ENCODE results near the gene STIL. TPM values are rescaled to one million over a fixed set of nuclear protein-coding genes. Genes with fewer than 3 reads are reported as not detected.

The STIL gene
- total RNA-seq, 1 donor from 2014 or later, result 4.7 TPM

DNA sequence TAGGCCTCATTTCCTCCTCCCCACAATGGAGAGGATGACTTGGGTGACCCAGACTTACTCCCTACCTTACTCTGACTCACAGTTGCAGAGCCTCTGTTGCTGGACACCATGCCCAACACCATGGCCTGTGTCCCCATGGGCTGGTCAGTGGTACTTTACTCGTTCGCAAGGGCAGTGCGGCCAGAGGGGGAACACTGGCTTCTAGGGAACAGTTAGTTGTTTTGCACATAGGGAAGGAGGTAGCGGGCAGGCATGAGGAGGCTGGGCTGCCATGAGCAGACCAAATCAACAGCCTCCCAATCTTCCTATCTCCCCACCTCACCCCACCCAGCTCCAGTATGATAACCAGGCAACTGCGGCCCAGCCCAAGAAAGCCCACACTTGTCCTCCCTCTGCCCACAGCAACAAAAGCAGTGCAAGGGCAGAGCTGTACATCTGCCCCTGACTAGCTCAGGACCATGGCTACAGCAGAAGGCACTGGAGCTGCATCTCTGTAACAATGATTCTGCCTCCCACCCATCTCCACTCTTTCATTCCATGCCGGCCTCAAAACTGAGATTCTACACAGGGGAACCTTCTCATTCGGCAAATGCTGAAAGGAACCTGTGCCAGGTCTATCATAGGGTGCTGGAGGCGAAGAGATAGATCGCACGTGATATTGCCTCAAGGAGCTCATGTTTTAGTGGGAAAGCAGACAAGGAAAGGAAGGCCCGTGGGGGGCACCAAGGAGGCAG is 100.5 kb downstream of the STIL start:
- Histone ChIP-seq H3K4me3 (ENCODE audit: low read length in 3 of 3) (no peak overlapping the region), H3K36me3 (ENCODE audit: control insufficient read depth in 3 of 3, insufficient read depth in 3 of 3, low read length in 3 of 3) (no peaks in the 10 kb centered on the region), H3K9me3 (ENCODE audit: control insufficient read depth in 3 of 3, low read length in 3 of 3) (no peaks in the 10 kb centered on the region), H3K9ac (ENCODE audit: low read depth in 1 of 3, low read length in 3 of 3) (no peak overlapping the region), H3K27ac (ENCODE audit: low read depth, low read length) (no peak overlapping the region), H3K27me3 (ENCODE audit: control insufficient read depth in 3 of 3, insufficient read depth in 3 of 3, low read length in 3 of 3) (peaks cover 9 to 11% (median 10%) of the 10 kb centered on the region in 3 donors), H3K4me1 (ENCODE audit: control insufficient read depth in 3 of 3, insufficient read depth in 3 of 3, low read length in 3 of 3) (peaks cover 0 to 8% (median 5%) of the 10 kb centered on the region in 3 donors)

DNA sequence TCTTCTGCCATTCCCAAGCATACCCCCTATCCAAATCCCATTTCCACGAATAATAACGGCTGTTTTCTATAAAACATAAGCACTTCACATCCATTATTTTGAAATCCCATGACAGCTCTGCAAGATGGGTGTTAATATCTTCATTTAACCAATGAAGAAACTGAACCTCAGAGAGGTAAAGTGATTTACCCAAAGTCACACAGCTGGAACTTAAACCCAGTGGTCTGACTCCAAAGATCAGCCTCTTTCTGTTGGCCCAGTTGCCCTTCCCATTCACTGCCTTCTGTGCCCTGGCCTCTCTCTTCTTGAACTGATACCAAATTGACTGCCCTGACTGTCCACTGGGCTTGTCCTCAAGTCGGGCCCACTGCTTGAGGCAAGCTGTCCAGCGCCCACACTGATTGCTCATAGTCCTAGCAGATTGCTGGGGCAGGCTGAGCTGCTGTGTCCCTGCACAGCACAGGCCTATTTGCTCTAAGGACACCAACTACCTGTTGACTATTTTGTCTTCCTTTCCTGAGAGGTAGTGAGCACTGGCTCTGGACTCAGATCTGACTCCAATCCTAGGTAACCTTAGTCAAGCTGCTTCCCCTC is 101.2 kb downstream of the STIL start:
- peaks cover 11 to 16% (median 15%) of the 10 kb centered on the region in 3 donors for H3K27me3 ChIP-seq (ENCODE audit: control insufficient read depth in 3 of 3, insufficient read depth in 3 of 3, low read length in 3 of 3)
- H3K4me1 ChIP-seq (ENCODE audit: control insufficient read depth in 3 of 3, insufficient read depth in 3 of 3, low read length in 3 of 3), result peaks cover 0 to 8% (median 5%) of the 10 kb centered on the region in 3 donors
- H3K27ac ChIP-seq (ENCODE audit: low read depth, low read length), result no peak overlapping the region
- no peaks in the 10 kb centered on the region for H3K36me3 ChIP-seq (ENCODE audit: control insufficient read depth in 3 of 3, insufficient read depth in 3 of 3, low read length in 3 of 3)
- no peak overlapping the region for H3K4me3 ChIP-seq (ENCODE audit: low read length in 3 of 3)
- H3K9me3 ChIP-seq (ENCODE audit: control insufficient read depth in 3 of 3, low read length in 3 of 3), result no peaks in the 10 kb centered on the region
- H3K9ac ChIP-seq (ENCODE audit: low read depth in 1 of 3, low read length in 3 of 3), result no peak overlapping the region

DNA sequence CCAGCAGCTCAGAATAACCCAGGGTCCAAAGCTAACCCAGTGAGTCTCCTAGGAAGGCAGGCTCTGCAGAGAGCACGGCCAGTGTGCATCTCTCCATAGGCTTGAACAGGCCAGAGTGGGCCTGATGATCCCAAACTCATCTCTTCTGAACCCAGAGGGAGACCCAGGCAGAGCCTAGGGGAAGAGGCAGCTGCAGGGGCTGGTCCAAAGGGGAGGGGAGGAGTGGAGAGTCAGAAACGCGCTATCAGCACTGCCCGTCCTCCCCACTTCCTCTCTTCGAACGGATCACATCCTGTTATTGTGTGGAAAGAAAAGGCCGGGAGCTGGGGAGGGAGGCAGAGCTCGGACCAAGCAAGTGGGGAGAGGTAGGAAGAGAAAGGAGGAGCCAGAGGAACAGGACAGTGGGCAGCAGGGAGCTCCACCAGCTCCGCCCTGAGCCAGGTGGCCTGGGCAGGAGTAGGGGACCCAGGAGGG is 102.1 kb downstream of the STIL start:
- no peaks in the 10 kb centered on the region for H3K36me3 ChIP-seq (ENCODE audit: control insufficient read depth in 3 of 3, insufficient read depth in 3 of 3, low read length in 3 of 3)
- H3K9ac ChIP-seq (ENCODE audit: low read depth in 1 of 3, low read length in 3 of 3), result no peak overlapping the region
- peaks cover 11 to 19% (median 17%) of the 10 kb centered on the region in 3 donors for H3K27me3 ChIP-seq (ENCODE audit: control insufficient read depth in 3 of 3, insufficient read depth in 3 of 3, low read length in 3 of 3)
- no peak overlapping the region for H3K4me3 ChIP-seq (ENCODE audit: low read length in 3 of 3)
- H3K9me3 ChIP-seq (ENCODE audit: control insufficient read depth in 3 of 3, low read length in 3 of 3), result no peaks in the 10 kb centered on the region
- H3K27ac ChIP-seq (ENCODE audit: low read depth, low read length), result peak overlapping the region; percentile 30
- H3K4me1 ChIP-seq (ENCODE audit: control insufficient read depth in 3 of 3, insufficient read depth in 3 of 3, low read length in 3 of 3), result peaks cover 0 to 8% (median 5%) of the 10 kb centered on the region in 3 donors

DNA sequence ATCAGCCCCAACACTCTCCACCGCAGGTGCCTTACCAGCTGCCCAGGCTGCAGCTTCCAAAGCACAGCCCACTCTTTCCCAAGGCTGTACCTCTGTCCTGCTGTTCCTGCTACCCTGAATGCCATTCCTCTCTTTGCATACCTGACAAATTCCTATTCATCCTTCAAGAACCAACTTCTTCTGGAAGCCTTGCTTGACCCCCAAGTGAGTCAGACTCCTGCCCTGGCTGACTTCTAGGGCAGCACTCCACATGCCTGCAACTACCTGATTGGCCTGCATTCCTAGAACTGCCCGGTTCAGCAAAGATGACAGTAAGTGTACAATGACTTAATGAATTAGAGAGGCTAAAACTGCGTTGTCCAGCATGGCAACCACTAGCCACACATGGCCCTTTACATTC is 103.3 kb downstream of the STIL start:
- Histone ChIP-seq H3K27ac (ENCODE audit: low read depth, low read length) (no peak overlapping the region), H3K9me3 (ENCODE audit: control insufficient read depth in 3 of 3, low read length in 3 of 3) (no peaks in the 10 kb centered on the region), H3K4me1 (ENCODE audit: control insufficient read depth in 3 of 3, insufficient read depth in 3 of 3, low read length in 3 of 3) (peaks cover 0 to 8% (median 5%) of the 10 kb centered on the region in 3 donors), H3K9ac (ENCODE audit: low read depth in 1 of 3, low read length in 3 of 3) (no peak overlapping the region), H3K27me3 (ENCODE audit: control insufficient read depth in 3 of 3, insufficient read depth in 3 of 3, low read length in 3 of 3) (peaks cover 11 to 21% (median 17%) of the 10 kb centered on the region in 3 donors), H3K36me3 (ENCODE audit: control insufficient read depth in 3 of 3, insufficient read depth in 3 of 3, low read length in 3 of 3) (no peaks in the 10 kb centered on the region), H3K4me3 (ENCODE audit: low read length in 3 of 3) (no peak overlapping the region)

DNA sequence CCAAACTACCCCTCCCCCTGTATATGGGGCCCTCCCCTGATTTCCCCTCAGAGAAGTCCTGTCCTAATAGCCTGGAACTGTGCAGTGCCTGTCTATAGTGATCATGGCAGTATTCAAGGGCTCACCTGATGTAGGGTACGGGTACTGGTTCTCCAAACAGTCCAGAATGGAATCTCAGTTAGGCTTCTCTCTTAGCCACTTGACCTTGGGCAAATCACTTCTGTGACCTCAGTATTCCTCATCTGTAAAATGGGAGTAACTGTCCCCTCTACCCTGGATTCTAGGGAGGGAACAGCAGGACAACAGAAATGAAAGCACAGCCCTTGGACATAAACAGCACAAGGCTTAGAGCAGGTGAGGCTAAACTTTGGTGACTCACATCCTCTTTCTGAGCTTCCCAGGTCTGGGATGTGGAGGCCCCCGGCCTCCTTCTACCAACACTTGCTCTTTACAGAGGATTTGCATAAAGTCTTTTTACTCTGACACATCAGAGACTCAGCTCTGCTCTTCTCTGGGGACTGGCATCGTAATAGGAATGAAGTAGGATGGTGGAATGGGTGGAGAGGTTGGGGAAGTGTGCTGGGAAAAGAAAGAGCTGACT is 104.1 kb downstream of the STIL start:
- Histone ChIP-seq H3K9ac (ENCODE audit: low read depth in 1 of 3, low read length in 3 of 3) (no peak overlapping the region), H3K9me3 (ENCODE audit: control insufficient read depth in 3 of 3, low read length in 3 of 3) (no peaks in the 10 kb centered on the region), H3K36me3 (ENCODE audit: control insufficient read depth in 3 of 3, insufficient read depth in 3 of 3, low read length in 3 of 3) (no peaks in the 10 kb centered on the region), H3K27ac (ENCODE audit: low read depth, low read length) (no peak overlapping the region), H3K4me3 (ENCODE audit: low read length in 3 of 3) (no peak overlapping the region), H3K4me1 (ENCODE audit: control insufficient read depth in 3 of 3, insufficient read depth in 3 of 3, low read length in 3 of 3) (peaks cover 0 to 8% (median 5%) of the 10 kb centered on the region in 3 donors), H3K27me3 (ENCODE audit: control insufficient read depth in 3 of 3, insufficient read depth in 3 of 3, low read length in 3 of 3) (peaks cover 11 to 25% (median 17%) of the 10 kb centered on the region in 3 donors)

DNA sequence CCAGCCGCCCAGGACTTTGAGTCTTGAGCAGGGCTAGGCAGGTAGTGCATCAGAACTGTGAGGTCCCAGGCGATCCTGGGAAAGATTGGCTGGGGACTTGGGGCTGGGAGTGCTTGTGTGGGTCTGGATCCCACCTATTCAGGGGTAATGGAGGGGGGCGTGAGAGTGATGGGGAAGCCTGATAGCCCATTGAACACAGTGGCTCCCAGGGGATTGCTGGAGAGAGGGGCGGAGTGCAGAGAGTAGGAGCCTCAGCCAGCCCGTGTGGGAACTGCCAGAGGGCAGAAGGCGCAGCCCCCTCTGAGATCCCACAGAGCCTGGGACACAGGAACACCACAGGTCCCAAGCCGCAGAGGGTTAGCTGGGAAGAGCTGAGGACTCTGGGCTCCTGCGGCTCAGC is 104.9 kb downstream of the STIL start:
- Histone ChIP-seq H3K4me1 (ENCODE audit: control insufficient read depth in 3 of 3, insufficient read depth in 3 of 3, low read length in 3 of 3) (peaks cover 0 to 8% (median 5%) of the 10 kb centered on the region in 3 donors), H3K27ac (ENCODE audit: low read depth, low read length) (no peak overlapping the region), H3K36me3 (ENCODE audit: control insufficient read depth in 3 of 3, insufficient read depth in 3 of 3, low read length in 3 of 3) (no peaks in the 10 kb centered on the region), H3K9ac (ENCODE audit: low read depth in 1 of 3, low read length in 3 of 3) (no peak overlapping the region), H3K4me3 (ENCODE audit: low read length in 3 of 3) (no peak overlapping the region), H3K9me3 (ENCODE audit: control insufficient read depth in 3 of 3, low read length in 3 of 3) (no peaks in the 10 kb centered on the region), H3K27me3 (ENCODE audit: control insufficient read depth in 3 of 3, insufficient read depth in 3 of 3, low read length in 3 of 3) (peaks cover 11 to 25% (median 17%) of the 10 kb centered on the region in 3 donors)

DNA sequence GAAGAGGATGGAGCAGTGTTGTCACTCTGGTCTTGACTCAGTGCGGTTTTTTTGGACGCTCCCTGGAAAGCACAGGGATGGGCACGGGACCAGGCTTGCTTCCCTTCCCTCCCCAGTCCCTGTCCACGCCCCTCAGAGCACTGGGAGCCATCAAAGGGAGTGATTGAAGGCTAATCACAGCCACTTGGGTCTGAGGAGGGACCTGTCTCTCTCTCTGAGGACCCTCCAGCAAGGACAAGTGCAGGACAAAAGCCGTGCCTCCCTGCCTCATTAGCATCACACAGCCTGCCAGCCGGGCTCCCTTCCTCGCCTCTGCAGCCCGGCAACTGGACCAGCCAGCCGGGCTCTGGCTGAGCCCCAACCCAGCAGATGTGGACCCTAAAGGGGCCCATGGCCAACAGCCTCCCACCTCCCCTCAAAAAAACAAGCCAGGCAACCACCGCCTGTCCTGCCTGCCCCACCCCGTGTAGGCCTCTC is 105.5 kb downstream of the STIL start:
- Histone ChIP-seq H3K9me3 (ENCODE audit: control insufficient read depth in 3 of 3, low read length in 3 of 3) (no peaks in the 10 kb centered on the region), H3K27me3 (ENCODE audit: control insufficient read depth in 3 of 3, insufficient read depth in 3 of 3, low read length in 3 of 3) (peaks cover 11 to 25% (median 17%) of the 10 kb centered on the region in 3 donors)

DNA sequence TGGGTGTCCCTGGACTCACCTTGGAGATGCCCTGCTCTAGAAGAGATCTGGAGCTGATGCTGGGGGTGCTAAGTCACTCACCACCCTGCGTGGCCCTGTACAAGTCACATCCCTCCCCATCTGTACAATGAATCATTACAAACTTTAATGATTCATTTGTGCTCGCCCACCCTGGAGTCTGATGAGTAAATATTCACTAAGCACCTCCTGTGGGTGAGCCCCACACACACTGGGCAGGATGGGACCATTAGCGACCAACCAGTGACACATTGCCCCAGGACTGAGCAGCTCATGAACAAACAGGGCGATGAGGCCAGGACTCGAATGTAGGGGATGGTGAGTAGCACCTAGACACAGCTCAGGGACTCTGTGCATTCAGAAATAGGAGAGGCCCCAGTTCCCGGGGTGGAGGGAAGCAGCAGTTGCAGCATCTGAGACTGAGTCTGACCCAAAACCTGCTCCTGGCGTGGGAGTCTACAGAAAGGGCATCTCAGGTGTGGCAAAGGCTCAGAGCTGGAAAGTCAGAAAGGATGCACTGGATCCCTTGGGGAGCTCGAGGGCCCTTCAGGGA is 106.1 kb downstream of the STIL start:
- Histone ChIP-seq H3K36me3 (ENCODE audit: control insufficient read depth in 3 of 3, insufficient read depth in 3 of 3, low read length in 3 of 3) (no peaks in the 10 kb centered on the region), H3K4me1 (ENCODE audit: control insufficient read depth in 3 of 3, insufficient read depth in 3 of 3, low read length in 3 of 3) (peaks cover 0 to 5% (median 5%) of the 10 kb centered on the region in 3 donors), H3K9ac (ENCODE audit: low read depth in 1 of 3, low read length in 3 of 3) (no peak overlapping the region), H3K9me3 (ENCODE audit: control insufficient read depth in 3 of 3, low read length in 3 of 3) (peaks cover 0 to 2% (median 0%) of the 10 kb centered on the region in 3 donors), H3K4me3 (ENCODE audit: low read length in 3 of 3) (no peak overlapping the region), H3K27ac (ENCODE audit: low read depth, low read length) (no peak overlapping the region), H3K27me3 (ENCODE audit: control insufficient read depth in 3 of 3, insufficient read depth in 3 of 3, low read length in 3 of 3) (peaks cover 11 to 25% (median 17%) of the 10 kb centered on the region in 3 donors)

More for the DNA sequence above, 105.5 kb downstream of the STIL start:
- Histone ChIP-seq H3K4me3 (ENCODE audit: low read length in 3 of 3) (no peak overlapping the region), H3K36me3 (ENCODE audit: control insufficient read depth in 3 of 3, insufficient read depth in 3 of 3, low read length in 3 of 3) (no peaks in the 10 kb centered on the region), H3K9ac (ENCODE audit: low read depth in 1 of 3, low read length in 3 of 3) (no peak overlapping the region), H3K4me1 (ENCODE audit: control insufficient read depth in 3 of 3, insufficient read depth in 3 of 3, low read length in 3 of 3) (peaks cover 0 to 8% (median 5%) of the 10 kb centered on the region in 3 donors), H3K27ac (ENCODE audit: low read depth, low read length) (no peak overlapping the region)

DNA sequence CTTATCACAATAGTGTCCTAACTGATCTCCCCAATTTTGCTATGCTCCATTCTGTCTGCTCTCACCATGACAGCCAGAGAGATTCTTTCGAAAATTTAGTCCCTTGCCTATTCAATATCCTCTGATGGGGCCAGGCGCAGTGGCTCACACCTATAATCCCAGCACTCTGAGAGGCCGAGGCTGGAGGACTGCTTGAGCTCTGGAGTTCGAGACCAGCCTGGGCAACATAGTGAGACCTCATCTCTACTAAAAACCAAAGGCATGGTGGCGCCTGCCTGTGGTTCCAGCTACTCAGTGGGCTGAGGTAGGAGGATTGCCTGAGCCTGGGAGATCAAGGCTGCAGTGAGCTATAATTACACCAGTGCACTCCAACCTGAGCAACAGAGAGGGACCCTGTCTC is 108.0 kb downstream of the STIL start:
- H3K27ac ChIP-seq (ENCODE audit: low read depth, low read length), result no peak overlapping the region
- no peak overlapping the region for H3K4me3 ChIP-seq (ENCODE audit: low read length in 3 of 3)
- H3K36me3 ChIP-seq (ENCODE audit: control insufficient read depth in 3 of 3, insufficient read depth in 3 of 3, low read length in 3 of 3), result no peaks in the 10 kb centered on the region
- peaks cover 0 to 2% (median 0%) of the 10 kb centered on the region in 3 donors for H3K9me3 ChIP-seq (ENCODE audit: control insufficient read depth in 3 of 3, low read length in 3 of 3)
- no peak overlapping the region for H3K9ac ChIP-seq (ENCODE audit: low read depth in 1 of 3, low read length in 3 of 3)
- H3K27me3 ChIP-seq (ENCODE audit: control insufficient read depth in 3 of 3, insufficient read depth in 3 of 3, low read length in 3 of 3), result peaks cover 11 to 25% (median 17%) of the 10 kb centered on the region in 3 donors
- H3K4me1 ChIP-seq (ENCODE audit: control insufficient read depth in 3 of 3, insufficient read depth in 3 of 3, low read length in 3 of 3), result no peaks in the 10 kb centered on the region
